ENCODE data around the gene CEBPZOS.

DNA sequence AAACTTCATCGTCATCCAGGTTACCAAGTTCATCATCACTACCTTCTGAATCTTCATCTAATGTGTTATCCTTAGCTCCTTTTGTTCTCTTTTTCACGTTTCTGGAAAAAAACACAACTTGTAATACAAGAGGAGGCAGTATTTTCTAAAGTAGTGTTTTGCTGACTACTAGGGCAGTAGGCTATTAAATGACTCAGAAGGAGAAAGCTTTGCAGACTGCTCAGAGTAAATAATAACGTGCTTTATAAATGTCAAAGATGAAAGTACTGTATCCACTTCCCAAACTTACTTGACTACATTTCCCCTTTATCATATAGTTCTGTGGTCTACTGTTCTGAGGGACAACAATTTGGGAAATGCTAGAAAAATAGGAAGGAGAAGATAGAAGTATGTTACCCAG, 15.6 kb downstream of the CEBPZOS start:
- no peak for TF ChIP-seq POLR2A (IDR thresholded peaks at IDR 0.05; ENCODE audit: control extremely low read depth in 1 of 2, low read depth in 2 of 2, low read length in 2 of 2)
- TF ChIP-seq EGR1 (IDR thresholded peaks at IDR 0.05; ENCODE audit: borderline replicate concordance, low read depth, low read length), result no peak
- TF ChIP-seq SUZ12 (IDR thresholded peaks at IDR 0.05; ENCODE audit: low read length), result no peak
- TF ChIP-seq TAF1 (IDR thresholded peaks at IDR 0.05; ENCODE audit: low read depth, low read length), result no peak
- TF ChIP-seq PHF8 (conservative IDR thresholded peaks at IDR 0.05; ENCODE audit: low read depth, low read length), result no peak
- TF ChIP-seq, protein P1, sequence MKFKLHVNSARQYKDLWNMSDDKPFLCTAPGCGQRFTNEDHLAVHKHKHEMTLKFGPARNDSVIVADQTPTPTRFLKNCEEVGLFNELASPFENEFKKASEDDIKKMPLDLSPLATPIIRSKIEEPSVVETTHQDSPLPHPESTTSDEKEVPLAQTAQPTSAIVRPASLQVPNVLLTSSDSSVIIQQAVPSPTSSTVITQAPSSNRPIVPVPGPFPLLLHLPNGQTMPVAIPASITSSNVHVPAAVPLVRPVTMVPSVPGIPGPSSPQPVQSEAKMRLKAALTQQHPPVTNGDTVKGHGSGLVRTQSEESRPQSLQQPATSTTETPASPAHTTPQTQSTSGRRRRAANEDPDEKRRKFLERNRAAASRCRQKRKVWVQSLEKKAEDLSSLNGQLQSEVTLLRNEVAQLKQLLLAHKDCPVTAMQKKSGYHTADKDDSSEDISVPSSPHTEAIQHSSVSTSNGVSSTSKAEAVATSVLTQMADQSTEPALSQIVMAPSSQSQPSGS (IDR thresholded peaks at IDR 0.05; ENCODE audit: low read length), result no peak
- no peak for TF ChIP-seq EZH2 (IDR thresholded peaks at IDR 0.05; ENCODE audit: low read depth, low read length, severe bottlenecking)
- no peak for TF ChIP-seq TAF7 (optimal IDR thresholded peaks at IDR 0.05; ENCODE audit: borderline replicate concordance, low read depth, low read length)
- no peak for TF ChIP-seq SP1 (IDR thresholded peaks at IDR 0.05; ENCODE audit: low read depth, low read length)
- no peak for TF ChIP-seq YY1 (IDR thresholded peaks at IDR 0.05; ENCODE audit: low read depth, low read length)
- no peak for TF ChIP-seq TEAD4 (IDR thresholded peaks at IDR 0.05; ENCODE audit: low read depth, low read length)
- TF ChIP-seq, protein P2, sequence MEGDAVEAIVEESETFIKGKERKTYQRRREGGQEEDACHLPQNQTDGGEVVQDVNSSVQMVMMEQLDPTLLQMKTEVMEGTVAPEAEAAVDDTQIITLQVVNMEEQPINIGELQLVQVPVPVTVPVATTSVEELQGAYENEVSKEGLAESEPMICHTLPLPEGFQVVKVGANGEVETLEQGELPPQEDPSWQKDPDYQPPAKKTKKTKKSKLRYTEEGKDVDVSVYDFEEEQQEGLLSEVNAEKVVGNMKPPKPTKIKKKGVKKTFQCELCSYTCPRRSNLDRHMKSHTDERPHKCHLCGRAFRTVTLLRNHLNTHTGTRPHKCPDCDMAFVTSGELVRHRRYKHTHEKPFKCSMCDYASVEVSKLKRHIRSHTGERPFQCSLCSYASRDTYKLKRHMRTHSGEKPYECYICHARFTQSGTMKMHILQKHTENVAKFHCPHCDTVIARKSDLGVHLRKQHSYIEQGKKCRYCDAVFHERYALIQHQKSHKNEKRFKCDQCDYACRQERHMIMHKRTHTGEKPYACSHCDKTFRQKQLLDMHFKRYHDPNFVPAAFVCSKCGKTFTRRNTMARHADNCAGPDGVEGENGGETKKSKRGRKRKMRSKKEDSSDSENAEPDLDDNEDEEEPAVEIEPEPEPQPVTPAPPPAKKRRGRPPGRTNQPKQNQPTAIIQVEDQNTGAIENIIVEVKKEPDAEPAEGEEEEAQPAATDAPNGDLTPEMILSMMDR (IDR thresholded peaks at IDR 0.05; ENCODE audit: control extremely low read depth in 1 of 3, insufficient read depth in 1 of 3, low read depth in 1 of 3, low read length in 3 of 3), result no peak
- no peak for TF ChIP-seq HDAC6 (IDR thresholded peaks at IDR 0.05; ENCODE audit: low read depth, low read length)

Data from H1 (cell line).